Measurements from ENCODE around the gene FOSL2. TPM values are rescaled to one million over a fixed set of nuclear protein-coding genes. Genes with fewer than 3 reads are reported as not detected.

The FOSL2 gene
- total RNA-seq, 5 donors from 2014 or later (not counting 1 experiment from before 2014, with no cell fraction given), result 9.7 to 144 (median 18.5) TPM

DNA sequence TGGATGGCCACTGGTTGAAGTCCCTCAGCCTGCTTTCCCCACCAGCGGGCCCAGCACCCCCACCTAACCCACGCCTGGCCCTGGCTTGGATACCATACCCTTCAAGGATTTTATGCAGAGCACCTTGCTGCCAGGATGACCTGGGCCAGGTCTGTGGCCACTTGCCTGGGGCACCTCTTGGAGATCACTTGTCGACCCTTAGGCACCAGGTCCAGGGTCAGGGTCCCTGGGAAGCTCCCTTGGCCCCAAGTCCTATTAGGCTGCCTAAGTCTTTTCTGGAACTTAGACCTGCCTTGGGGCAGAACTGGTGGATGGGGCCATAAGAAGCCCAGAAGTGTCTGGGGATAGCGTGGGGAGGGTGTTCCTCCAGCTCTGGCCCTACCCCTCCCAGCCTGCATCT, 39.1 kb downstream of the FOSL2 start:
- CTCF ChIA-PET, result interaction anchor here in 1 of 2 donors (1.1 kb wide), 1 partner anchor 12 kb away, joined by 3 read pairs; no protein-coding TSS in a partner anchor
- 86% methylated on average over 3 of the region's 4 CpGs for WGBS (ENCODE audit: insufficient coverage)
- Histone ChIP-seq H3K27me3 (replicated peaks in 1 of 2; ENCODE audit: control insufficient read depth in 2 of 2, extremely low read depth in 1 of 2, insufficient read depth in 2 of 2, low read length in 1 of 2) (no peaks in the 10 kb centered on the region), H3K4me1 (ENCODE audit: control insufficient read depth in 1 of 2, extremely low read depth in 1 of 2, insufficient read depth in 2 of 2, low read length in 2 of 2) (peaks cover 0 to 28% of the 10 kb centered on the region in 2 experiments), H3K36me3 (ENCODE audit: control insufficient read depth in 2 of 2, extremely low read depth in 1 of 2, insufficient read depth in 1 of 2, low read length in 1 of 2) (no peaks in the 10 kb centered on the region), H3K4me3 (ENCODE audit: control insufficient read depth in 1 of 2, extremely low read depth in 1 of 2, low read length in 1 of 2) (no peak overlapping the region), H3K27ac (ENCODE audit: low read length) (no peak overlapping the region), H3K9me3 (no peaks in the 10 kb centered on the region)
- DNase-seq (no peak), ATAC-seq (replicated peaks in 1 of 4) (no peak)
- Mint-ChIP-seq H3K4me1 (peaks cover 10 to 26% (median 11%) of the 10 kb centered on the region in 3 donors), H3K27me3 (no peaks in the 10 kb centered on the region), H3K36me3 (no peaks in the 10 kb centered on the region), H3K9me3 (peaks cover 0 to 6% (median 0%) of the 10 kb centered on the region in 3 donors), H3K27ac (no peak overlapping the region), H3K4me3 (no peak overlapping the region)
- POLR2A ChIA-PET, result interaction anchor here in 1 of 2 donors (0.6 kb wide), 1 partner anchor 229 kb away, joined by 13 read pairs; no protein-coding TSS in a partner anchor

DNA sequence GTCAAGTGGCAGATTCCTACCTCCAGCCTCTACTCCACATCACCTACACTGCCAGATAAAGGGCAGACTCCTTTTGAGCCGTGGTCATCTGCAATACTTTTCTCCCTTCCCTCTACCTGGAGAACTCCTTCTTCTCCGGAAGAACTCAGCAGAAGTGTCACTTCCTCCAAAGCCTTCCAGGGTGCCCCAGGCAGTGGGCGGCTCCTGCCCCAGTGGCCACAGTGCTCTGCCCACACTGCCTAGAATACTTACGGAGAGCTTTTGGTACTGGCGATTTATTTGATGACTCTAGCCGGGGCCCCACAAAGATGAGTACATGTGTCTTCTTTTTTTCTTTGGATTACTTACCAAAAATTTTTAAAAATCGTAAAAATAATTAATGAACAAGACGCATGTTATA, 39.7 kb downstream of the FOSL2 start:
- 96% methylated on average over 4 of the region's 8 CpGs for WGBS (ENCODE audit: insufficient coverage)
- POLR2A ChIA-PET, result no interaction called here

DNA sequence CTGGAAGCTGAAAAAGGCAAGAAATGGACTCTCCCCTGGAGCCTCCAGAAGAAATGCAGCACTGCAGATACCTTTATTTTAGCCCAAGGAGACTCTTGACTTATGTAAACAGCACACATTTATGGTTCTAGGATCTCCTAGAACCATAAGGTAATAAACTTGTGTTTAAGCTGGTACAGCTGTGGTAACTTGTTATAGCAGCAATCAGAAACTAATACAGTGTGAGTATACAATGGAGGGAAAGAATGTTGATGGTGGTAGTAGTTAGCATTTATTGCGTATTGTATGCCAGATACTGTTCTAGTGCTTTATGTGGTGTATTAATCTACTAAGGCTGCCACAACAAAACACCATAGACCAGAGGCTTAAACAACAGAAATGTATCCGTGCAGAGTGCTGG, 40.6 kb downstream of the FOSL2 start:
- H3K4me1 ChIP-seq (ENCODE audit: control insufficient read depth in 1 of 2, extremely low read depth in 1 of 2, insufficient read depth in 2 of 2, low read length in 2 of 2), result peaks cover 0 to 28% of the 10 kb centered on the region in 2 experiments
- Mint-ChIP-seq H3K36me3 (no peaks in the 10 kb centered on the region), H3K9me3 (peaks cover 0 to 6% (median 0%) of the 10 kb centered on the region in 3 donors), H3K4me1 (peaks cover 10 to 26% (median 11%) of the 10 kb centered on the region in 3 donors), H3K4me3 (no peak overlapping the region), H3K27ac (no peak overlapping the region), H3K27me3 (no peaks in the 10 kb centered on the region)
- ATAC-seq (replicated peaks in 1 of 4) (no peak), DNase-seq (no peak)
- H3K9me3 ChIP-seq, result no peaks in the 10 kb centered on the region
- H3K27ac ChIP-seq (ENCODE audit: low read length), result no peak overlapping the region
- CTCF ChIA-PET, result no interaction called here
- no peaks in the 10 kb centered on the region for H3K27me3 ChIP-seq (replicated peaks in 1 of 2; ENCODE audit: control insufficient read depth in 2 of 2, extremely low read depth in 1 of 2, insufficient read depth in 2 of 2, low read length in 1 of 2)
- POLR2A ChIA-PET, result no interaction called here
- WGBS (ENCODE audit: insufficient coverage), result no CpG with 5 or more reads among the region's 2 CpGs
- no peaks in the 10 kb centered on the region for H3K36me3 ChIP-seq (ENCODE audit: control insufficient read depth in 2 of 2, extremely low read depth in 1 of 2, insufficient read depth in 1 of 2, low read length in 1 of 2)
- H3K4me3 ChIP-seq (ENCODE audit: control insufficient read depth in 1 of 2, extremely low read depth in 1 of 2, low read length in 1 of 2), result no peak overlapping the region

More for the DNA sequence above, 39.7 kb downstream of the FOSL2 start:
- Histone ChIP-seq H3K9me3 (no peaks in the 10 kb centered on the region), H3K4me3 (ENCODE audit: control insufficient read depth in 1 of 2, extremely low read depth in 1 of 2, low read length in 1 of 2) (no peak overlapping the region), H3K36me3 (ENCODE audit: control insufficient read depth in 2 of 2, extremely low read depth in 1 of 2, insufficient read depth in 1 of 2, low read length in 1 of 2) (no peaks in the 10 kb centered on the region), H3K4me1 (ENCODE audit: control insufficient read depth in 1 of 2, extremely low read depth in 1 of 2, insufficient read depth in 2 of 2, low read length in 2 of 2) (peaks cover 0 to 28% of the 10 kb centered on the region in 2 experiments), H3K27me3 (replicated peaks in 1 of 2; ENCODE audit: control insufficient read depth in 2 of 2, extremely low read depth in 1 of 2, insufficient read depth in 2 of 2, low read length in 1 of 2) (no peaks in the 10 kb centered on the region), H3K27ac (ENCODE audit: low read length) (no peak overlapping the region)
- Mint-ChIP-seq H3K9me3 (peaks cover 0 to 6% (median 0%) of the 10 kb centered on the region in 3 donors), H3K27me3 (no peaks in the 10 kb centered on the region), H3K4me3 (no peak overlapping the region), H3K4me1 (peaks cover 10 to 26% (median 11%) of the 10 kb centered on the region in 3 donors), H3K36me3 (no peaks in the 10 kb centered on the region), H3K27ac (no peak overlapping the region)
- no peak for ATAC-seq (replicated peaks in 1 of 4)
- CTCF ChIA-PET, result no interaction called here
- no peak for DNase-seq

DNA sequence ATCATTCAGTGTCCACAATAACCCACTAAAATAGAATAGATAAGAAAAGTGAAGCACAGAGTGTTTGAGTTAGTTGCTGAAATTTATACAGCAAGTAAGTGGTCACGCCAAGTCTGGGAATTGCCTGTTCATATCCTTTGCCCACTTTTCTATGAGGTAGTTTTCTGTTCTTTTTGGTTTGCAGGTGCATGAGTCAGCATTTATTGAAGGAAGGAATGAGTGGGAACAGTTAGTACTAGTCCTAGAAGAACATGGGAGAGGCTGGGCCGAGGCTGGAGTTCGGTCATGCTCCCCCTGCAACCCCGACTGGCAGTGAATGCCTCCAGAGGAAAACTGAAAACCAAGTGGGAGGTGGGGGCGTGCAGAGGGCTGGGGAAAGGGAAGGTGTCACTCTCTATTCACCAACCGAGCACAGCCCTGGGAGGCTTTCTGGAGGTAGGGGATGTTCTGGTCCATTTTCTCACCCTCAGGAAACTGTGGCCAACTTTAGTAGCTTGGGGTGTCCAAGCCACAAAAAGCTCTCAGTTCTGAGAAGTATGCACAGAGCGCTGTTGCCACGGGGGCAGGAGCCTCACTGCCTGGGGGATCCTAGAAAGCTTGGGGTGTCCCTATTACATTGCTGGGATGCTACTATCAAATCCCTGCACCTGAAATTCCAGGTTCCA, 41.4 kb downstream of the FOSL2 start:
- H3K36me3 ChIP-seq (ENCODE audit: control insufficient read depth in 2 of 2, extremely low read depth in 1 of 2, insufficient read depth in 1 of 2, low read length in 1 of 2), result no peaks in the 10 kb centered on the region
- WGBS (ENCODE audit: insufficient coverage), result 65% methylated on average over 4 of the region's 8 CpGs
- ATAC-seq (replicated peaks in 1 of 4) (no peak), DNase-seq (no peak)
- Mint-ChIP-seq H3K27ac (no peak overlapping the region), H3K36me3 (no peaks in the 10 kb centered on the region), H3K4me3 (no peak overlapping the region), H3K4me1 (peaks cover 10 to 26% (median 11%) of the 10 kb centered on the region in 3 donors), H3K9me3 (peaks cover 0 to 6% (median 0%) of the 10 kb centered on the region in 3 donors), H3K27me3 (no peaks in the 10 kb centered on the region)
- no peaks in the 10 kb centered on the region for H3K27me3 ChIP-seq (replicated peaks in 1 of 2; ENCODE audit: control insufficient read depth in 2 of 2, extremely low read depth in 1 of 2, insufficient read depth in 2 of 2, low read length in 1 of 2)
- POLR2A ChIA-PET, result interaction anchor here in 1 of 2 donors (0.7 kb wide), 1 partner anchor 9 kb away, joined by 8 read pairs; no protein-coding TSS in a partner anchor
- CTCF ChIA-PET, result no interaction called here
- H3K4me3 ChIP-seq (ENCODE audit: control insufficient read depth in 1 of 2, extremely low read depth in 1 of 2, low read length in 1 of 2), result no peak overlapping the region
- no peaks in the 10 kb centered on the region for H3K9me3 ChIP-seq
- peaks cover 0 to 28% of the 10 kb centered on the region in 2 experiments for H3K4me1 ChIP-seq (ENCODE audit: control insufficient read depth in 1 of 2, extremely low read depth in 1 of 2, insufficient read depth in 2 of 2, low read length in 2 of 2)
- H3K27ac ChIP-seq (ENCODE audit: low read length), result no peak overlapping the region

GRCh38 chr2:28434600-28434989, 41.9 kb downstream of the FOSL2 start:
- ATAC-seq (replicated peaks in 1 of 4), result no peak
- 90% methylated on average over 3 of the region's 5 CpGs for WGBS (ENCODE audit: insufficient coverage)
- H3K27ac ChIP-seq (ENCODE audit: low read length), result no peak overlapping the region
- no peak overlapping the region for H3K4me3 Mint-ChIP-seq
- no peak overlapping the region for H3K27ac Mint-ChIP-seq
- H3K4me3 ChIP-seq (ENCODE audit: control insufficient read depth in 1 of 2, extremely low read depth in 1 of 2, low read length in 1 of 2), result no peak overlapping the region
- no peaks in the 10 kb centered on the region for H3K27me3 ChIP-seq (replicated peaks in 1 of 2; ENCODE audit: control insufficient read depth in 2 of 2, extremely low read depth in 1 of 2, insufficient read depth in 2 of 2, low read length in 1 of 2)
- peaks cover 0 to 28% of the 10 kb centered on the region in 2 experiments for H3K4me1 ChIP-seq (ENCODE audit: control insufficient read depth in 1 of 2, extremely low read depth in 1 of 2, insufficient read depth in 2 of 2, low read length in 2 of 2)
- no peaks in the 10 kb centered on the region for H3K36me3 ChIP-seq (ENCODE audit: control insufficient read depth in 2 of 2, extremely low read depth in 1 of 2, insufficient read depth in 1 of 2, low read length in 1 of 2)
- no peaks in the 10 kb centered on the region for H3K27me3 Mint-ChIP-seq
- H3K9me3 Mint-ChIP-seq, result peaks cover 0 to 6% (median 0%) of the 10 kb centered on the region in 3 donors
- no peak for DNase-seq
- no peaks in the 10 kb centered on the region for H3K9me3 ChIP-seq
- ChIA-PET POLR2A (interaction anchor here in 1 of 2 donors (0.7 kb wide), 1 partner anchor 9 kb away, joined by 8 read pairs; no protein-coding TSS in a partner anchor), CTCF (no interaction called here)
- no peaks in the 10 kb centered on the region for H3K36me3 Mint-ChIP-seq
- peaks cover 10 to 25% (median 11%) of the 10 kb centered on the region in 3 donors for H3K4me1 Mint-ChIP-seq

- Histone ChIP-seq H3K4me3 (ENCODE audit: control insufficient read depth in 1 of 2, extremely low read depth in 1 of 2, low read length in 1 of 2) (no peak overlapping the region), H3K4me1 (ENCODE audit: control insufficient read depth in 1 of 2, extremely low read depth in 1 of 2, insufficient read depth in 2 of 2, low read length in 2 of 2) (peaks cover 0 to 25% of the 10 kb centered on the region in 2 experiments)
- H3K4me3 Mint-ChIP-seq, result no peak overlapping the region
Measured at GRCh38 chr2:28435241-28435640, 42.6 kb downstream of the FOSL2 start.

More at GRCh38 chr2:28435241-28435640, 42.6 kb downstream of the FOSL2 start:
- H3K9me3 ChIP-seq, result no peaks in the 10 kb centered on the region
- CTCF ChIA-PET, result no interaction called here
- Mint-ChIP-seq H3K4me1 (peaks cover 9 to 20% (median 11%) of the 10 kb centered on the region in 3 donors), H3K9me3 (peaks cover 0 to 6% (median 0%) of the 10 kb centered on the region in 3 donors), H3K27me3 (no peaks in the 10 kb centered on the region), H3K36me3 (no peaks in the 10 kb centered on the region), H3K27ac (no peak overlapping the region)
- no peaks in the 10 kb centered on the region for H3K27me3 ChIP-seq (replicated peaks in 1 of 2; ENCODE audit: control insufficient read depth in 2 of 2, extremely low read depth in 1 of 2, insufficient read depth in 2 of 2, low read length in 1 of 2)
- H3K27ac ChIP-seq (ENCODE audit: low read length), result no peak overlapping the region
- no peak for DNase-seq
- no peak for ATAC-seq (replicated peaks in 1 of 4)
- 86% methylated on average over 1 of the region's 4 CpGs for WGBS (ENCODE audit: insufficient coverage)
- POLR2A ChIA-PET, result interaction anchor here in 1 of 2 donors (1.1 kb wide), 1 partner anchor 52 kb away, joined by 3 read pairs; no protein-coding TSS in a partner anchor
- H3K36me3 ChIP-seq (ENCODE audit: control insufficient read depth in 2 of 2, extremely low read depth in 1 of 2, insufficient read depth in 1 of 2, low read length in 1 of 2), result no peaks in the 10 kb centered on the region

All from T-cell (primary cell).